ENCODE data around the gene PORCN. TPM values are rescaled to one million over a fixed set of nuclear protein-coding genes. Genes with fewer than 3 reads are reported as not detected.
"Not testable (repeated sequence)": the region's sequence is repeated elsewhere in the genome, so short reads cannot be mapped to it uniquely, and the experiment has no call there.

PORCN gene
- total RNA-seq, 2 experiments from 2014 or later, result 23.9 to 24.1 TPM

- ATAC-seq (ENCODE audit: low read depth) (no peak), DNase-seq (no peak)
- Mint-ChIP-seq H3K27me3 (no peaks in the 10 kb centered on the region), H3K4me1 (peaks cover 11% of the 10 kb centered on the region), H3K4me3 (no peak overlapping the region), H3K36me3 (peaks cover 3% of the 10 kb centered on the region), H3K27ac (no peak overlapping the region), H3K9me3 (no peaks in the 10 kb centered on the region)
- POLR2A ChIA-PET, result no interaction called here
Observed at GRCh38 chrX:48505481-48505880, 3.3 kb upstream of the PORCN start.

GRCh38 chrX:48507246-48507645 lies 1.5 kb upstream of the PORCN start:
- no peak overlapping the region for H3K4me3 Mint-ChIP-seq
- no peaks in the 10 kb centered on the region for H3K27me3 Mint-ChIP-seq

GRCh38 chrX:48509245-48509590 lies 426 bp downstream of the PORCN start:
- H3K36me3 Mint-ChIP-seq, result peaks cover 7% of the 10 kb centered on the region
- DNase-seq, result no peak
- POLR2A ChIA-PET, result interaction anchor here (1.7 kb wide), 1 partner anchor 30 kb away, joined by 4 read pairs; the partner anchor contains the start of gene TBC1D25
- peak; percentile 8 for ATAC-seq (ENCODE audit: low read depth)
- no peaks in the 10 kb centered on the region for H3K27me3 Mint-ChIP-seq
- H3K27ac Mint-ChIP-seq, result peak overlapping the region; percentile 87
- no peaks in the 10 kb centered on the region for H3K9me3 Mint-ChIP-seq
- H3K4me3 Mint-ChIP-seq, result peak overlapping the region; percentile 93
- peaks cover 28% of the 10 kb centered on the region for H3K4me1 Mint-ChIP-seq

More at GRCh38 chrX:48507246-48507645, 1.5 kb upstream of the PORCN start:
- H3K4me1 Mint-ChIP-seq, result peaks cover 25% of the 10 kb centered on the region
- DNase-seq (no peak), ATAC-seq (ENCODE audit: low read depth) (no peak)
- no peak overlapping the region for H3K27ac Mint-ChIP-seq
- POLR2A ChIA-PET, result interaction anchor here (1.5 kb wide), 1 partner anchor 67 kb away, joined by 4 read pairs; the partner anchor contains the start of gene RBM3
- H3K9me3 Mint-ChIP-seq, result no peaks in the 10 kb centered on the region
- H3K36me3 Mint-ChIP-seq, result peaks cover 7% of the 10 kb centered on the region

- POLR2A ChIA-PET, result interaction anchor here (1.7 kb wide), 1 partner anchor 30 kb away, joined by 4 read pairs; the partner anchor contains the start of gene TBC1D25
- Mint-ChIP-seq H3K27me3 (no peaks in the 10 kb centered on the region), H3K4me3 (peak overlapping the region; percentile 93), H3K36me3 (peaks cover 7% of the 10 kb centered on the region), H3K27ac (peak overlapping the region; percentile 87), H3K4me1 (peaks cover 28% of the 10 kb centered on the region), H3K9me3 (no peaks in the 10 kb centered on the region)
- no peak for ATAC-seq (ENCODE audit: low read depth)
- no peak for DNase-seq
Observed at GRCh38 chrX:48509619-48510018, 827 bp downstream of the PORCN start.

GRCh38 chrX:48511560-48511959 lies 2.8 kb downstream of the PORCN start:
- Mint-ChIP-seq H3K4me3 (no peak overlapping the region), H3K9me3 (no peaks in the 10 kb centered on the region), H3K27ac (peak overlapping the region; percentile 50), H3K36me3 (peaks cover 14% of the 10 kb centered on the region), H3K27me3 (no peaks in the 10 kb centered on the region), H3K4me1 (peaks cover 33% of the 10 kb centered on the region)
- POLR2A ChIA-PET, result no interaction called here
- ATAC-seq (ENCODE audit: low read depth) (no peak), DNase-seq (no peak)

GRCh38 chrX:48512371-48512935 lies 3.7 kb downstream of the PORCN start:
- POLR2A ChIA-PET, result no interaction called here
- DNase-seq, result no peak
- H3K4me1 Mint-ChIP-seq, result peaks cover 38% of the 10 kb centered on the region
- no peak for ATAC-seq (ENCODE audit: low read depth)
- peaks cover 14% of the 10 kb centered on the region for H3K36me3 Mint-ChIP-seq
- peak overlapping the region; percentile 25 for H3K27ac Mint-ChIP-seq
- no peak overlapping the region for H3K4me3 Mint-ChIP-seq
- H3K27me3 Mint-ChIP-seq, result no peaks in the 10 kb centered on the region
- H3K9me3 Mint-ChIP-seq, result no peaks in the 10 kb centered on the region

- no peak overlapping the region for H3K27ac Mint-ChIP-seq
- ATAC-seq (ENCODE audit: low read depth), result no peak
- H3K4me1 Mint-ChIP-seq, result peaks cover 38% of the 10 kb centered on the region
- H3K4me3 Mint-ChIP-seq, result no peak overlapping the region
- no peak for DNase-seq
- POLR2A ChIA-PET, result no interaction called here
- H3K9me3 Mint-ChIP-seq, result no peaks in the 10 kb centered on the region
- no peaks in the 10 kb centered on the region for H3K27me3 Mint-ChIP-seq
- peaks cover 16% of the 10 kb centered on the region for H3K36me3 Mint-ChIP-seq
Observed at GRCh38 chrX:48513670-48514069, 4.9 kb downstream of the PORCN start.

GRCh38 chrX:48514126-48514806 lies 5.5 kb downstream of the PORCN start:
- Mint-ChIP-seq H3K27me3 (no peaks in the 10 kb centered on the region), H3K4me3 (no peak overlapping the region), H3K27ac (no peak overlapping the region), H3K4me1 (peaks cover 40% of the 10 kb centered on the region), H3K9me3 (no peaks in the 10 kb centered on the region), H3K36me3 (peaks cover 16% of the 10 kb centered on the region)
- POLR2A ChIA-PET, result no interaction called here
- DNase-seq (no peak), ATAC-seq (ENCODE audit: low read depth) (no peak)

GRCh38 chrX:48514868-48515460 lies 6.2 kb downstream of the PORCN start:
- POLR2A ChIA-PET, result interaction anchor here (0.6 kb wide), 1 partner anchor 54 kb away, joined by 3 read pairs; no protein-coding TSS in a partner anchor
- no peak overlapping the region for H3K4me3 Mint-ChIP-seq
- H3K4me1 Mint-ChIP-seq, result peaks cover 38% of the 10 kb centered on the region
- ATAC-seq (ENCODE audit: low read depth) (no peak), DNase-seq (no peak)
- peaks cover 13% of the 10 kb centered on the region for H3K36me3 Mint-ChIP-seq
- no peak overlapping the region for H3K27ac Mint-ChIP-seq
- no peaks in the 10 kb centered on the region for H3K9me3 Mint-ChIP-seq
- no peaks in the 10 kb centered on the region for H3K27me3 Mint-ChIP-seq

GRCh38 chrX:48515842-48516241 lies 7.0 kb downstream of the PORCN start:
- peaks cover 38% of the 10 kb centered on the region for H3K4me1 Mint-ChIP-seq
- POLR2A ChIA-PET, result interaction anchor here (0.6 kb wide), 1 partner anchor 55 kb away, joined by 3 read pairs; no protein-coding TSS in a partner anchor
- H3K27ac Mint-ChIP-seq, result no peak overlapping the region
- H3K9me3 Mint-ChIP-seq, result no peaks in the 10 kb centered on the region
- no peak overlapping the region for H3K4me3 Mint-ChIP-seq
- H3K36me3 Mint-ChIP-seq, result peaks cover 15% of the 10 kb centered on the region
- DNase-seq (no peak), ATAC-seq (ENCODE audit: low read depth) (no peak)
- H3K27me3 Mint-ChIP-seq, result no peaks in the 10 kb centered on the region

GRCh38 chrX:48516285-48516684 lies 7.5 kb downstream of the PORCN start:
- POLR2A ChIA-PET, result no interaction called here
- peak overlapping the region; percentile 30 for H3K27ac Mint-ChIP-seq
- no peak overlapping the region for H3K4me3 Mint-ChIP-seq
- peaks cover 38% of the 10 kb centered on the region for H3K4me1 Mint-ChIP-seq
- no peaks in the 10 kb centered on the region for H3K27me3 Mint-ChIP-seq
- H3K36me3 Mint-ChIP-seq, result peaks cover 16% of the 10 kb centered on the region
- no peaks in the 10 kb centered on the region for H3K9me3 Mint-ChIP-seq
- DNase-seq (no peak), ATAC-seq (ENCODE audit: low read depth) (no peak)

GRCh38 chrX:48516987-48517386 lies 8.2 kb downstream of the PORCN start:
- POLR2A ChIA-PET, result interaction anchor here (0.6 kb wide), 2 partner anchors 46 to 57 kb away, joined by 4 to 5 read pairs; partner anchors contain the start of gene RBM3
- H3K27ac Mint-ChIP-seq, result no peak overlapping the region
- H3K27me3 Mint-ChIP-seq, result no peaks in the 10 kb centered on the region
- no peaks in the 10 kb centered on the region for H3K9me3 Mint-ChIP-seq
- H3K4me1 Mint-ChIP-seq, result peaks cover 34% of the 10 kb centered on the region
- H3K36me3 Mint-ChIP-seq, result peaks cover 15% of the 10 kb centered on the region
- ATAC-seq (ENCODE audit: low read depth) (no peak), DNase-seq (no peak)
- H3K4me3 Mint-ChIP-seq, result no peak overlapping the region

GRCh38 chrX:48519481-48519880 lies 10.7 kb downstream of the PORCN start:
- POLR2A ChIA-PET, result interaction anchor here (1.2 to 3.6 kb wide), 3 partner anchors 11 to 55 kb away, joined by 4 to 20 read pairs (median 5); partner anchors contain the start of genes PORCN, RBM3 and TBC1D25
- peaks cover 32% of the 10 kb centered on the region for H3K4me1 Mint-ChIP-seq
- H3K27me3 Mint-ChIP-seq; ATAC-seq (ENCODE audit: low read depth); DNase-seq; H3K9me3 Mint-ChIP-seq; H3K4me3 Mint-ChIP-seq: not testable (repeated sequence)
- peaks cover 20% of the 10 kb centered on the region for H3K36me3 Mint-ChIP-seq
- H3K27ac Mint-ChIP-seq, result peak overlapping the region; percentile 69

All from activated naive CD8-positive, alpha-beta T cell treated with anti-CD3 and anti-CD28 coated beads, Interleukin-2, amount 10 ng/mL, durations not matched to agents 7 days and 5 days (primary cell).